Neural cell (in vitro differentiated cells): ENCODE data around the gene TIAM2. TPM values are rescaled to one million over a fixed set of nuclear protein-coding genes. Genes with fewer than 3 reads are reported as not detected.

Experiments used
- H2AFZ ChIP-seq: fragments of 200-600, 300-800 bp; sonication (generic), shearing (Covaris generic); 2 replicates; pipeline ENCODE4 v1.6.0; 2014; ENCODE audit warnings: low read depth, mild to moderate bottlenecking, antibody characterized with exemption, low read length, moderate library complexity
- H3F3A ChIP-seq: fragments of 200-600 bp; shearing (Covaris generic); 2 replicates; pipeline ENCODE4 v1.6.1; 2016; ENCODE audit warnings: mild to moderate bottlenecking, moderate library complexity, mixed read lengths, antibody characterized with exemption, low read length; ENCODE audit not compliant: insufficient read depth, poor library complexity, severe bottlenecking
- H3K27ac ChIP-seq: fragments of 200-600, 300-800 bp; sonication (generic), shearing (Covaris generic); 2 replicates; pipeline ENCODE4 v1.5.1; 2014; ENCODE audit warnings: mild to moderate bottlenecking, low read length, moderate library complexity
- H3K27me3 ChIP-seq: fragments of 300-800, 200-600 bp; sonication (generic), shearing (Covaris generic); 2 replicates; pipeline ENCODE4 v1.6.0; 2014; ENCODE audit warnings: mild to moderate bottlenecking, low read depth, low read length, moderate library complexity; ENCODE audit not compliant: insufficient read depth
- H3K36me3 ChIP-seq: fragments of 300-800, 200-600 bp; sonication (generic), shearing (Covaris generic); 2 replicates; pipeline ENCODE4 v1.5.1; 2014; ENCODE audit warnings: mild to moderate bottlenecking, antibody characterized with exemption, low read length, moderate library complexity; ENCODE audit not compliant: insufficient read depth
- H3K4me2 ChIP-seq: fragments of 300-800, 200-600 bp; sonication (generic), shearing (Covaris generic); 2 replicates; pipeline ENCODE4 v1.6.0; 2014; ENCODE audit warnings: mild to moderate bottlenecking, low read length
- H3K4me3 ChIP-seq: fragments of 300-800, 200-600 bp; sonication (generic), shearing (Covaris generic); 2 replicates; pipeline ENCODE4 v1.5.1; 2014; ENCODE audit warnings: mild to moderate bottlenecking, low read length, moderate library complexity
- H3K79me2 ChIP-seq: fragments of 200-600 bp; shearing (Covaris generic); replicated peaks from 2 replicates; pipeline ENCODE4 v1.6.0; 2014; ENCODE audit warnings: mild to moderate bottlenecking, low read length, moderate library complexity; ENCODE audit not compliant: insufficient read depth
- H3K9ac ChIP-seq: fragments of 300-800, 200-600 bp; sonication (generic), shearing (Covaris generic); 2 replicates; pipeline ENCODE4 v1.6.1; 2016; ENCODE audit warnings: mild to moderate bottlenecking, low read length, mixed read lengths
- H3K9me2 ChIP-seq: fragments of 200-600 bp; shearing (Covaris generic); 2 replicates; pipeline ENCODE4 v1.6.1; 2016; ENCODE audit warnings: mild to moderate bottlenecking, low read length, mixed read lengths; ENCODE audit not compliant: insufficient read depth
- H3K9me3 ChIP-seq: fragments of 200-600, 300-800 bp; sonication (generic), shearing (Covaris generic); 2 replicates; pipeline ENCODE4 v1.6.1; 2016; ENCODE audit warnings: mild to moderate bottlenecking, mixed run types, low read length, moderate library complexity, mixed read lengths
- H4K20me1 ChIP-seq: fragments of 200-600 bp; shearing (Covaris generic); 2 replicates; pipeline ENCODE4 v1.6.1; 2016; ENCODE audit warnings: mild to moderate bottlenecking, mixed run types; ENCODE audit not compliant: insufficient read depth
- CTCF ChIP-seq: fragments of 450-650 bp; IDR thresholded peaks from 2 replicates; pipeline ENCODE4 v1.5.1; 2014; ENCODE audit warnings: antibody characterized with exemption, mild to moderate bottlenecking, moderate library complexity; ENCODE audit not compliant: poor library complexity, severe bottlenecking
- EP300 ChIP-seq: fragments of 450-650 bp; conservative IDR thresholded peaks from 2 replicates; pipeline ENCODE4 v1.6.1; 2014; ENCODE audit warnings: antibody characterized with exemption, mild to moderate bottlenecking, moderate library complexity; ENCODE audit not compliant: poor library complexity, severe bottlenecking
- EZH2 ChIP-seq: fragments of 200-600, 300-800 bp; shearing (Covaris generic), sonication (generic); IDR thresholded peaks from 2 replicates; pipeline ENCODE4 v1.6.1; 2014; ENCODE audit warnings: antibody characterized with exemption, low read length, borderline replicate concordance, mild to moderate bottlenecking; ENCODE audit not compliant: insufficient read depth, poor library complexity, severe bottlenecking
- MXI1 ChIP-seq: fragments of 450-650 bp; conservative IDR thresholded peaks from 2 replicates; pipeline ENCODE4 v1.6.1; 2014; ENCODE audit warnings: antibody characterized with exemption, mild to moderate bottlenecking; ENCODE audit not compliant: poor library complexity, severe bottlenecking
- POLR2AphosphoS5 ChIP-seq: IDR thresholded peaks from 2 replicates; pipeline ENCODE4 v1.6.1; 2012
- RAD21 ChIP-seq: fragments of 450-650 bp; conservative IDR thresholded peaks from 2 replicates; pipeline ENCODE4 v1.6.1; 2014; ENCODE audit warnings: antibody characterized with exemption, mild to moderate bottlenecking, moderate library complexity
- REST ChIP-seq: IDR thresholded peaks from 2 replicates; pipeline ENCODE4 v1.6.1; 2012; ENCODE audit warnings: borderline replicate concordance
- SMC3 ChIP-seq: fragments of 450-650 bp; conservative IDR thresholded peaks from 2 replicates; pipeline ENCODE4 v1.6.1; 2014; ENCODE audit warnings: antibody characterized with exemption, mild to moderate bottlenecking, moderate library complexity; ENCODE audit not compliant: poor library complexity
- TAF1 ChIP-seq: IDR thresholded peaks from 2 replicates; pipeline ENCODE4 v1.6.1; 2012; ENCODE audit warnings: low read depth
- polyA plus RNA-seq: library from polyadenylated mRNA; depleted of rRNA; stranded (reverse); fragments of >200 nt; gene quantifications from 2 replicates; pipeline ENCODE4 v1.2.3, GENCODE V29; 2014

TIAM2 gene
- polyA plus RNA-seq, 1 donor from 2014 or later: 73.3 TPM

GRCh38 chr6:155040154-155040553 lies 45.0 kb downstream of the TIAM2 start:
- no peaks in the 10 kb centered on the region for H3K27me3 ChIP-seq

GRCh38 chr6:155040901-155041650 lies 46.0 kb downstream of the TIAM2 start:
- H3K27me3 ChIP-seq: no peaks in the 10 kb centered on the region
- H3K79me2 ChIP-seq: no peaks in the 10 kb centered on the region
- no peaks in the 10 kb centered on the region for H3K36me3 ChIP-seq
- no peaks in the 10 kb centered on the region for H3F3A ChIP-seq
- no peaks in the 10 kb centered on the region for H3K9me3 ChIP-seq
- H3K4me3 ChIP-seq: no peak overlapping the region
- H3K27ac ChIP-seq: no peak overlapping the region
- H3K9ac ChIP-seq: no peak overlapping the region
- no peak overlapping the region for H3K4me2 ChIP-seq
- no peaks in the 10 kb centered on the region for H3K9me2 ChIP-seq
- no peaks in the 10 kb centered on the region for H4K20me1 ChIP-seq
- H2AFZ ChIP-seq: no peak overlapping the region
- TF ChIP-seq SMC3: no peak
- TF ChIP-seq EZH2: no peak
- no peak for TF ChIP-seq RAD21
- TF ChIP-seq CTCF: no peak
- no peak for TF ChIP-seq TAF1

More at GRCh38 chr6:155040154-155040553, 45.0 kb downstream of the TIAM2 start:
- no peak overlapping the region for H3K4me3 ChIP-seq
- no peaks in the 10 kb centered on the region for H3K9me2 ChIP-seq
- H3K79me2 ChIP-seq: no peaks in the 10 kb centered on the region
- no peaks in the 10 kb centered on the region for H3F3A ChIP-seq
- H3K4me2 ChIP-seq: no peak overlapping the region
- no peaks in the 10 kb centered on the region for H3K36me3 ChIP-seq
- no peak overlapping the region for H3K27ac ChIP-seq
- TF ChIP-seq TAF1 (no peak), EZH2 (no peak), POLR2AphosphoS5 (no peak), EP300 (no peak), CTCF (no peak), RAD21 (no peak), MXI1 (no peak), SMC3 (no peak), REST (no peak)
- no peak overlapping the region for H3K9ac ChIP-seq
- H2AFZ ChIP-seq: no peak overlapping the region
- no peaks in the 10 kb centered on the region for H3K9me3 ChIP-seq
- H4K20me1 ChIP-seq: no peaks in the 10 kb centered on the region
